Measurements from ENCODE around the gene KRTAP6-2. TPM values are rescaled to one million over a fixed set of nuclear protein-coding genes. Genes with fewer than 3 reads are reported as not detected.

KRTAP6-2 gene
- total and polyA plus RNA-seq, 2 experiments from 2014 or later = not detected

- DNase-seq (ENCODE audit: low spot score) = no peak
- no peak overlapping the region for H3K4me3 ChIP-seq
- no peak overlapping the region for H3K27ac Mint-ChIP-seq
- no peak overlapping the region for H3K27ac ChIP-seq (ENCODE audit: low read depth)
- no peaks in the 10 kb centered on the region for H3K27me3 ChIP-seq (ENCODE audit: insufficient read depth)
- H3K27me3 Mint-ChIP-seq (ENCODE audit: insufficient read depth, low read depth, poor library complexity) = no peaks in the 10 kb centered on the region
- no peak overlapping the region for H3K4me2 ChIP-seq
- ATAC-seq = no peak
- no peaks in the 10 kb centered on the region for H3K4me1 Mint-ChIP-seq
- H3K4me3 Mint-ChIP-seq = no peak overlapping the region
- H3K4me1 ChIP-seq (ENCODE audit: insufficient read depth) = no peaks in the 10 kb centered on the region
- H2AFZ ChIP-seq = no peak overlapping the region
- H3F3A ChIP-seq (replicated peaks; ENCODE audit: low read depth) = no peaks in the 10 kb centered on the region
- H3K36me3 Mint-ChIP-seq (ENCODE audit: low read depth) = no peaks in the 10 kb centered on the region
- no peaks in the 10 kb centered on the region for H3K9me2 ChIP-seq (ENCODE audit: insufficient read depth)
- TF ChIP-seq ZNF331 (CRISPR knock-in tag; IDR thresholded peaks at IDR 0.05; ENCODE audit: low read depth) = no peak
- TF ChIP-seq ZNF114 (CRISPR knock-in tag; IDR thresholded peaks at IDR 0.05) = no peak
- no peak for TF ChIP-seq EZH2phosphoT487 (IDR thresholded peaks at IDR 0.05; ENCODE audit: unreplicated experiment)
- TF ChIP-seq NANOG (IDR thresholded peaks at IDR 0.05; ENCODE audit: borderline replicate concordance) = no peak
- no peak for TF ChIP-seq CTCF (conservative IDR thresholded peaks at IDR 0.05; ENCODE audit: low read depth in 2 of 2)
- no peak for TF ChIP-seq EZH2 (IDR thresholded peaks at IDR 0.05; ENCODE audit: low read depth, unreplicated experiment)
- TF ChIP-seq POLR2AphosphoS5 (IDR thresholded peaks at IDR 0.05; ENCODE audit: low read depth) = no peak
- TF ChIP-seq ETS1 (IDR thresholded peaks at IDR 0.05) = no peak
- no peak for TF ChIP-seq STAT1 (IDR thresholded peaks at IDR 0.05; ENCODE audit: unreplicated experiment)
- TF ChIP-seq REST (IDR thresholded peaks at IDR 0.05; ENCODE audit: unreplicated experiment) = no peak
- TF ChIP-seq ZNF462 (CRISPR knock-in tag; IDR thresholded peaks at IDR 0.05) = no peak
- no peak for TF ChIP-seq CREB1 (CRISPR knock-in tag; IDR thresholded peaks at IDR 0.05; ENCODE audit: low read depth)
- no peak for TF ChIP-seq JUNB (IDR thresholded peaks at IDR 0.05; ENCODE audit: unreplicated experiment)
- H3K36me3 ChIP-seq (ENCODE audit: insufficient read depth) = no peaks in the 10 kb centered on the region
- no peaks in the 10 kb centered on the region for H4K20me1 ChIP-seq (replicated peaks; ENCODE audit: insufficient read depth)
- H3K9me3 Mint-ChIP-seq = no peaks in the 10 kb centered on the region
- H3K79me2 ChIP-seq (replicated peaks; ENCODE audit: insufficient read depth) = no peaks in the 10 kb centered on the region
Measured at GRCh38 chr21:30555095-30555494, 43.6 kb downstream of the KRTAP6-2 start.

All from GM23338 (cell line).